Mesenteric fat pad (tissue), 1 donor: ENCODE results near the gene CDY1B. TPM values are rescaled to one million over a fixed set of nuclear protein-coding genes. Genes with fewer than 3 reads are reported as not detected.
"Not testable (repeated sequence)": the region's sequence is repeated elsewhere in the genome, so short reads cannot be mapped to it uniquely, and the experiment has no call there.

Experiments used
- DNase-seq: peaks from one replicate; pipeline ENCODE4 v3.0.0-alpha.2; 2020; ENCODE audit warnings: low spot score
- long read RNA-seq: library from polyadenylated mRNA; unstranded; transcript quantifications from one replicate; pipeline ENCODE4 v2.0.0, GENCODE V29; 2020
- total RNA-seq: library from RNA; stranded (reverse); fragmentation: NEBNext Ultra II Directional; extraction: Animal tissue kit (Norgen Biotek cat#: 25700); gene quantifications from one replicate; pipeline ENCODE4 v1.2.1, GENCODE V29; 2021
- donor health status: DM: yes; HTN: yes; CAD: no.

The CDY1B gene
- not detected for total RNA-seq
- long read RNA-seq = 0 reads

GRCh38 chrY:24047919-24048318 lies at the start of gene CDY1B:
Gene CDY1B, minus strand, starts transcription at chrY:24048019. Its CDS starts 331 bp downstream, at chrY:24047688.
- DNase-seq = not testable (repeated sequence)

- DNase-seq = not testable (repeated sequence)
Observed at GRCh38 chrY:24049525-24049924, 1.7 kb upstream of the CDY1B start.

GRCh38 chrY:24043209-24043608 lies 4.6 kb downstream of the CDY1B start:
- DNase-seq = not testable (repeated sequence)

GRCh38 chrY:24039008-24039718 lies 8.7 kb downstream of the CDY1B start:
- not testable (repeated sequence) for DNase-seq

GRCh38 chrY:24026212-24027103 lies 21.4 kb downstream of the CDY1B start:
- not testable (repeated sequence) for DNase-seq
